ENCODE results near the gene WDR81.
A peak's percentile ranks its signal among the peaks of the same experiment; 100 is the strongest.
"Not testable (repeated sequence)": the region's sequence is repeated elsewhere in the genome, so short reads cannot be mapped to it uniquely, and the experiment has no call there.

Gene WDR81

GRCh38 chr17:1716076-1716911 lies 8.2 kb upstream of the WDR81 start:
- in situ Hi-C loops (cut with HindIII; ENCODE audit: low sequenced_read_pairs) = no loop called here
- DNase-seq (ENCODE audit: low read depth, low spot score) = peak; percentile 100

DNA sequence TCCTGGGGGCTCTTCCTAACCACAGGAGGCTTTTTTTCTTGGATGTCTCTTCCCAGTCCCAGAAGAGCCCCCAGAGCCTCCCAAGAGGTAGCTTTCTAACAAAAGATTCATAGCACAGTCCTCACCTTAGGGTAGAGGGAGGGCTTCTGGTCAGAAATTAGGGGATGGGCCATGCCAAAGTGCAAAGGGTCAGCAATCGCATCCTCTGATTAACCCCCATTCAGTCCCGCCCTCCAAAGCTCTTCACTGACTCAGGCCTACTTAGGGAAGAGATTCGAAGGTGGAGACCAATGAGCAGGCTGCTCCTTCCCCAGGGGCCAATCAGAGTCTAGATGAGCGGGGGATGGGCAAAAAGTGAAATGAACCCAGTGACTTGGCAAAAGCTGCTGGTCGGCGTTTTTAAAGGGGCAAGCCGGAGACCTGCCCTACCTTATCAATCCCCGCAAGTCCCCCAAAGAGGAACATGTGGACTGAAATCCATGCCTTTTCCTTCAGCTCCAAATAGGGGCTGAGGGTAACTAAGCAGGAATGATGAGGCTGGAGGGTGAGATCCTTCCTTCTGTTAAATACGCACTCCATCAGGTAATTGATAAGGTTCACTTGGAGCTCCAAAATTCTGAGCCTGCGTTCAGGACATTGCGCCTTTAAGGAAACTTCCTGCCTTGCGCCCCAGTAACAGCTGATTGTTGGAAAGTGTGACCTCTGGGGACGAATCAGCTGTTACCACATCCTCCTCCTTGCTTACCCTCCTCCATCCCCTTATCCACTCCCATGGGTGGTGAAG lies 7.4 kb upstream of the WDR81 start:
- H3K4me3 ChIP-seq (ENCODE audit: low read depth, low read length) = peak overlapping the region; percentile 73
- in situ Hi-C loops (cut with HindIII; ENCODE audit: low sequenced_read_pairs) = no loop called here
- TF ChIP-seq, protein P1, sequence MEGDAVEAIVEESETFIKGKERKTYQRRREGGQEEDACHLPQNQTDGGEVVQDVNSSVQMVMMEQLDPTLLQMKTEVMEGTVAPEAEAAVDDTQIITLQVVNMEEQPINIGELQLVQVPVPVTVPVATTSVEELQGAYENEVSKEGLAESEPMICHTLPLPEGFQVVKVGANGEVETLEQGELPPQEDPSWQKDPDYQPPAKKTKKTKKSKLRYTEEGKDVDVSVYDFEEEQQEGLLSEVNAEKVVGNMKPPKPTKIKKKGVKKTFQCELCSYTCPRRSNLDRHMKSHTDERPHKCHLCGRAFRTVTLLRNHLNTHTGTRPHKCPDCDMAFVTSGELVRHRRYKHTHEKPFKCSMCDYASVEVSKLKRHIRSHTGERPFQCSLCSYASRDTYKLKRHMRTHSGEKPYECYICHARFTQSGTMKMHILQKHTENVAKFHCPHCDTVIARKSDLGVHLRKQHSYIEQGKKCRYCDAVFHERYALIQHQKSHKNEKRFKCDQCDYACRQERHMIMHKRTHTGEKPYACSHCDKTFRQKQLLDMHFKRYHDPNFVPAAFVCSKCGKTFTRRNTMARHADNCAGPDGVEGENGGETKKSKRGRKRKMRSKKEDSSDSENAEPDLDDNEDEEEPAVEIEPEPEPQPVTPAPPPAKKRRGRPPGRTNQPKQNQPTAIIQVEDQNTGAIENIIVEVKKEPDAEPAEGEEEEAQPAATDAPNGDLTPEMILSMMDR (IDR thresholded peaks at IDR 0.05; ENCODE audit: low read depth, low read length) = no peak
- peak; percentile 99 for DNase-seq (ENCODE audit: low read depth, low spot score)

More at GRCh38 chr17:1716076-1716911, 8.2 kb upstream of the WDR81 start:
- peak overlapping the region; percentile 93 for H3K4me3 ChIP-seq (ENCODE audit: low read depth, low read length)
- TF ChIP-seq, protein P1 (IDR thresholded peaks at IDR 0.05; ENCODE audit: low read depth, low read length) = peak; percentile 14

DNA sequence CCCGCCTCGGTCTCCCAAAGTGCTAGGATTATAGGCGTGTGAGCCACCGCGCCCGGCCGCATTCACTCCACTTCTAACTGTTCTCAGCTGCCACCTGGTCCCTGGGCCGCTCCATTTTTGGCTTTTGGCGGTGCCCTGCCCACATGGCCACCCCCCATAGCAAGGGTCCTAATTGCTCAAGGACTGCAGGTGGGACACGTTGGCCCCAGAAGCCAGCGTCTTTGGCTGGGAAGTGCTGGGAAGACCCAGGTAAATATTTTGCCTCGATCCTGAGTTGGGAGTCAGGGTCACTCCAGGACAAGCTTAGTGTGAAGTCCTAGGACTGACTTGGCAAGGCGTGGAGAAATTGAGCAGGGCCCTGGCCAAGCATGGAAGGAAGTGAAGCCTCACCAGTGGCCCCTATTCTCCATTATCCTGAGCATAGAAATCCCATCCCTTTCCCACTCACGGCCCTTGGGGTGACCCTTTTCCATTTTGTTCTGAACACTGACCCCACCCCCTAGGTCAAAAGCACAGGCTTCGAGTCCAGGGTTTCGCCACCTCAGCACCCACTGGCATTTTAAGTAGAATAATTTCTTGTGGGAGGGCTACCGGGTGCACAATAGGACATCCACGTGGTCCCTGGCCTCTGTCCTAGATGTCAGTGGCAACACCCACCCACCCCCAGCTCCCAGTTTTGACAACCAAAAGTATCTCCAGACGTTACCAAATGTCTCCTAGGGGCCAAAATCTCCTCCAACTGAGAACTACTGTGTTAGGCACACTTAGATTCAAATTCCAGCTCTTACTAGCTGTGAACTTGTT lies 5.9 kb upstream of the WDR81 start:
- in situ Hi-C loops (cut with HindIII; ENCODE audit: low sequenced_read_pairs) = no loop called here
- TF ChIP-seq, protein P1 (IDR thresholded peaks at IDR 0.05; ENCODE audit: low read depth, low read length) = no peak
- DNase-seq (ENCODE audit: low read depth, low spot score) = no peak
- no peak overlapping the region for H3K4me3 ChIP-seq (ENCODE audit: low read depth, low read length)

- no peak overlapping the region for H3K4me3 ChIP-seq (ENCODE audit: low read depth, low read length)
- TF ChIP-seq, protein P1 (IDR thresholded peaks at IDR 0.05; ENCODE audit: low read depth, low read length) = peak; percentile 98
- peak; percentile 62 for DNase-seq (ENCODE audit: low read depth, low spot score)
- in situ Hi-C loops (cut with HindIII; ENCODE audit: low sequenced_read_pairs) = no loop called here
Observed at GRCh38 chr17:1720856-1721386, 3.6 kb upstream of the WDR81 start.

DNA sequence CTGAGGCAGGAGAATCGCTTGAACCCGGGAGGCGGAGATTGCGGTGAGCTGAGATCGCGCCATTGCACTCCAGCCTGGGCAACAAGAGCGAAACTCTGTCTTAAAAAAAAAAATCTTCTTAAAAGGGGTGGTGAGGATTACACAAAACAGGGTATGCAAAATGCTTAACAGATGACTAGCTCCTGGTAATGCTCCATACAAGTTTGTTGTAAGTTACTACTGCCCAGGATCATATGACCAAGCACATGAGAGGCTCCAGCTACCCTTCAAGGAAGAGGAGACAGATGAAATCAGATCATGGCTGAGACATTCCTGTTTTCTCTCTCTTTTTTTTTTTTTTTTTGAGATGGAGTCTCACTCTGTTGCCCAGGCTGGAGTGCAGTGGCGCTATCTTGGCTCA lies 2.5 kb upstream of the WDR81 start:
- DNase-seq (ENCODE audit: low read depth, low spot score); in situ Hi-C loops (cut with HindIII; ENCODE audit: low sequenced_read_pairs); H3K4me3 ChIP-seq (ENCODE audit: low read depth, low read length): not testable (repeated sequence)

GRCh38 chr17:1724869-1725641 lies 551 bp downstream of the WDR81 start:
- TF ChIP-seq, protein P1 (IDR thresholded peaks at IDR 0.05; ENCODE audit: low read depth, low read length) = no peak
- no peak for DNase-seq (ENCODE audit: low read depth, low spot score)
- in situ Hi-C loops (cut with HindIII; ENCODE audit: low sequenced_read_pairs) = no loop called here
- peak overlapping the region; percentile 39 for H3K4me3 ChIP-seq (ENCODE audit: low read depth, low read length)

Measured in astrocyte of the spinal cord (primary cell).